Putamen (tissue), 1 donor: ENCODE measurements around the gene CDYL.
"Not testable (repeated sequence)": the region's sequence is repeated elsewhere in the genome, so short reads cannot be mapped to it uniquely, and the experiment has no call there.

Source experiments
- DNase-seq: peaks from one replicate; pipeline ENCODE4 v3.0.0-alpha.2; 2016; ENCODE audit warnings: low spot score

Gene CDYL

DNA sequence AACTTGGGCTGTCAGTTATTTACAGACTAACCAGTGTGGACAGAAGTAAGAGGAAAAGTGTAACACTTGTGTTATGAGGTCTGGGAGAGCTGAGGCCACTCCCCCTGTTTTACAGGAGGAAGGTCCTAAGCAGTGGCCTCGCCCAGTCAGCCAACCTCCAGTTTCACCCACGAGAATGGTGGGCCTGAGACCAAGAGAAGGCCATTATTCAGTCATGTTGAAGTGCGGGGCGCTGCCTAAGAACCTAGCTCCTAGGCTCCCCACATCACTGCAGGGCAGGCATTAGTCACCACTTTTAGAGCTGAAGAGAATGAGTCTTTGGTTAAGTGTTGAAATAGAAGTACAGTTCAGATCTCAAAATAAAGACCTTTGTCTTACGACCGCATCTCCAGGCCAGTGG lies 27.9 kb downstream of the CDYL start:
- no peak for DNase-seq

DNA sequence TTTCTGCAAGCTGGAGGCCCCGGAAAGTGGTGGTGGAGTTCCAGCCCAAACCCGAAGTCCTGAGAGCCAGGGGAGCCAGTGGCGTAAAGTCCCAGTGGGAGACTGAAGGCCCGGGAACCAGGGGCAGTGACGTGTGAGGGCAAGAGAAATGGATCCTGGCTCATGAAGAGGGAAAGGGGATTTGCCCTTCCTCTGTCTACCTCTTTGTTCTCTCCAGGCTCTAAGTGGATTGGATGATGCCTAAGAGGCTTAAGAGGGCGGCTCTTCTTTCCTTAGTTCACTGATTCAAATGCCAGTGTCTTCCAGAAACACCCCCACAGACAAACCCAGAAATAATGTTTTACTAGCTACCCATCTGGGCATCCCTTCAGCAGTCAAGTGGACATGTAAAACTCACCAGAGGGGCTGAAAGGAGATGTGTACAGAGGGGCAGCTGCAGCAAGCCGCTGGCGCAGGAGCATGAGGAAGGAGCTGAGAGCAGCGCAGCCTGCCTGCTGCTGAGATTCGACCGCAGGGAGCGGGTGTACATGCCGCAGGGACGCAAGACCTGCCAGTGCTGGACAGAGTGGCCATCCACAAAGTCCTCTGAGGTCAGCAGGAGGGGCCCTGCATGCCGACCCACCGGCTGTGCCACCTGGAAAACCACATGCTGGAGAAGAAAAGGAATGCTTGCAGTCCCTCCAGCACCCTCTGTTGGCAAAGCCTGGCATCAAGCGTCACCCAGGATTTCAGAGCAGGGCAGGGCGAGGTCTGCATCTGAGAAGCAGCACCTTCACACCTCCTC lies 29.5 kb downstream of the CDYL start:
- DNase-seq, result peak; percentile 34

DNA sequence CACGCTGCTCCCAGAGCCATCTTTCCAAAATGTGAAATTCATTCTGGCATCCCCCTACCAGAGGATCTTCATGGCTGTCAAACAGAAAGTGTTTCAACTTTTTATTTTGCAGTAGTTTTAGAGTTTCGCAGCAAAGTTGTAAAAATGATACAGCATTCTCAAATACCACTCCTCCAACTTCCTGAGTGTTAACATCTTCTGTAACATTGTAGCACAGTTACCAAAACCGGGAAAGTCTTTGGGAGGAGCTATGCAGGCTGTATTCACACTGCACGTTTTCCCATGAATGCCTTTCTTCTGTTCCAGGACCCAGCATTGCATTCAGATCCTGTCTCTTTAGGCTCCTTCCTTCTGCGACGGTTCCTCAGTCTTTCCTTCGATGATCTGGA lies 30.1 kb downstream of the CDYL start:
- no peak for DNase-seq

DNA sequence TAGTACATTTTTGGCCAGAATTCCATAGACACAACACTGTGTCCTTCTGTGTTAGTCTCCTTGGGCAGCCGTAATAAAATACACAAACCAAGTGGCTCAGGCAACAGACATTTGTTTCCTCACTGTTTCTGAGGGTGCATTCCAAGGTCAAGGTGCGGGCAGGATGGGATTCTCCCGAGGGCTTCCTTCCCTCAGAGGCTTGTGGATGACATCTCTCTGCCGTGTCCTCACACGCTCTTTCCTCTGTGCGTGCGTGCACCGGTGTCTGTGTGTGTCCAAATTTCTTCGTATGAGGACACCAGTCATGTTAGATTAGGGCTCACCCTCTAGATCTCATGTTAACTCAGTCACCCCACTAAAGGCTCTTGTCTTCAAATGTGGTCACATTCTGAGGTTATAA lies 30.6 kb downstream of the CDYL start:
- no peak for DNase-seq

DNA sequence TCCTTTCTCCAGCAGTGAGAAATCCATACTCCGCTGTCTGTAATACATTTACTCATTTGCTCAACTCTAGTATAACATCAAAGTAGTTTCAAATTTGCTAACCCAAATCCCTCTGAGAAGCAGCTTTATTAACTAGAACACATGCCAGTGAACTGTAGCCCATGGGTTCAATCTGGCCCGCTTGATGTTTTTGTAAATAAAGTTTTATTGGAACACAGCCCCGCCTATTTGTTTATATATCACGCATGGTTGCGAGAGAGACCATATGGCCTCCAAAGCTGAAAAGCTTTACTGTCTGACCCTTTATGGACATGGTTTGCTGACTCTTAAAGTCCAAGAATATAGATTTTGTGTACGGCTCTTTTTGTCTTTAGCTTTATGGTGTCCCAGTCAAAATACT lies 32.2 kb downstream of the CDYL start:
- no peak for DNase-seq

DNA sequence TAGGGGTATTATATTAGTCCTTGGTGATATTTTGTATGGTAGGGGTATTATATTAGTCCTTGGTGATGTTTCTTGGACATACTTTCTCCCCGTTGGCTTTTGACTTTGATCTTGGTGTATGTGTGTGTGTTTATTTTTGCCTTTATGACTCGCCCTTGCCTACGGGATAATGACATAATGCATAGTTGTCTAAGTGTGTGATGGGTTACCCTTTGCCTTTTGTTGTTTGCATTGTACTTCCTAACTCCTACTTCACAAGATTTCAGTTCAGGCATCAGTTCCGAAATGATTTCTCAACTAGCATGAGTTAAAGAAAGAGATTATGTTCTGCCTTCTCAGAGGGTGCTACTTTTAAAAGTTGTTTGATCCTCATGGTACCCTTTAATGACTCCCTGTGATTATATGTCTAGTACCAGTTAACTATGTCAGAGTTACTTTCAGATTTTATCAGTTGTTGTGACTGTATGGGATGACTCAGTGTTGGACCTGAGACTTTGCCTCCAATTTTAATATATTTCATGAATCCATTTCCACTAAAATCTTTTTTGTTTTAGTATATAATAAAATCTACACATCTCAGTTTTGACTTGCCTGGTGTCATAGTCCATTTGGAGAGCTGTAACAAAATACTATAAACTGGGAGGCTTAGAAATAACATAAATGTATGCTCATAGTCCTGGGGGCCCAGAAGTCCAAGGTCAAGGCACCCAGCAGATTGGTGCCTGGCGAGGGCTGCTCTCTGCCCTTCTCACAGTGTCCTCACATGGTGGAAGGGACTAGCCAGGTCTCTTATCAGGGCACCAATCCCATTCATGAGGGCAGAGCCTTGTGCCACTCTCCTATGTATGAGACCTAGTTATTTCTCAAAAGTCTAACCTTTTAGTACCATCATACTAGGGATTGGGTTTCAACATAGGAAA lies 34.1 kb downstream of the CDYL start:
- no peak for DNase-seq

DNA sequence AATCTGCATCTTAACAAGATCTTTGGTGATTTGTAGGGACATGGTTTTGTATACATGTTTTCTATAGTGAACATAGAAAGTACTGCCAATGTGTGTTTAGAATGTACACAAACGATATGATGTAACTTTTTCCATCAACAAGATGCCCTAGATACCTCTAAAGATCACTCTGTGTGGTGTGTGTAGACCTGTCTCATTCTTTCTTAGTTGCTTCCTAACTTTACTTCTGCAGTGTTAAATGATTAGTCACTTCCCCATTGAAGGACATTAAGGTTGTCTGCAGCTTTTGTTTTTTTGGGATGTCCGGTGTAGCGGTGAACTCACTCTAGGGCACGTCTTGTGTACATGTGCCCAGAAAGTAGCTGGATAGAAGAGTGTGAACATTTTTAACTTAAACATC lies 35.9 kb downstream of the CDYL start:
- DNase-seq, result no peak

DNA sequence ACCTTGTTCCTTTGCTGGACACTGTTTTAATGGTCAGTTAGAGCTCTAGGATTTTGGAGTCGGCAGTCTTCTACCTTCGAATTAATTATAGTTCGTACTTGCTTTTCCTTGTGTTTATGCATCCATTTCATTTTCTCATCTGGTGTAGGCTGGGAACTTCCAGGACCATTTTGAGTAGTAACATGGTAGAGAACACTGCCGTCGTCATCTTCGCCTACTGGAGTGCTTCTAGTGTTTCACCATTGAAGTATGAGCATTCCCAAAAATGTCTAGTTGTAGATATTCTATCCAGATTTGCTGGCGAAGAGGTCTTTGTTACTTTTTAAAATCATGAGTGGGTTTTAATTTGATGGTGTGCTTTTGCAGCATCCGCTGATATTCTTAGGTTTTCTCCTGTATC lies 36.9 kb downstream of the CDYL start:
- peak; percentile 36 for DNase-seq

DNA sequence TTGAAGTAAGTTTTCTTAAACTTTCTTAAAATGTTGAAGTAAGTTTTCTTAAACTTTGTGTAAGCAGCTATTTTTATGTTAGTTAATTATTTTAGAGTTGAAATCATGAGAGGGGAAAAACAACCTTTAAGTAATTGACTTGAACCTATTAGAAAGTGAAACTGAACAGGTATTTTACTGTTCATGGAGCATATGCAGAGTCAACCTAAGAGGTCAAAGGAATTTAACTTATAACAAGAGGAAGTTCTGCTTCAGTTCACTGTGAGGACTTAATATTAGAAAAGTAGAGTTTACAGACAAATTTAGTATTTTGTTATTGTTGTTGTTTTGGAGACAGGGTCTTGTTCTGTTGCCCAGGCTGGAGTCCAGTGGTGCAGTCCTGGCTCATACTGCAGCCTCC lies 38.0 kb downstream of the CDYL start:
- no peak for DNase-seq

DNA sequence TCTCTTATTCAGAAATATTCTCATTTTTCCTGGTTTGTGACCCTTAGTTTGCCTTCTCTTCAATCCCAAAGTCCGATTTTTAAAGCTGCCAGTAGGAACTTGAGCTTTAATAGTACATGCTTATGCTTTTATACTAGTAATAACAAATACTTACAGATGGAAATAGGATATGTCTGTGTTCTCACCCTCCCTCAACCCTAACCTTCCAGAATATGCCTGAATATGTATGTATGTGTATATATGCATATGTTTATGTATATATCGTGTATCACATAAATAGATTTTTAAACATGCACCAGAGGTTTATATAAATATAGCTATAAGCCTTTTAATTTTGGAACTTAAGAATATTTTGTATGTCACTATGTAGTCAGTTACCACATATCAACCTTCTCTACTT lies 38.8 kb downstream of the CDYL start:
- DNase-seq, result no peak

DNA sequence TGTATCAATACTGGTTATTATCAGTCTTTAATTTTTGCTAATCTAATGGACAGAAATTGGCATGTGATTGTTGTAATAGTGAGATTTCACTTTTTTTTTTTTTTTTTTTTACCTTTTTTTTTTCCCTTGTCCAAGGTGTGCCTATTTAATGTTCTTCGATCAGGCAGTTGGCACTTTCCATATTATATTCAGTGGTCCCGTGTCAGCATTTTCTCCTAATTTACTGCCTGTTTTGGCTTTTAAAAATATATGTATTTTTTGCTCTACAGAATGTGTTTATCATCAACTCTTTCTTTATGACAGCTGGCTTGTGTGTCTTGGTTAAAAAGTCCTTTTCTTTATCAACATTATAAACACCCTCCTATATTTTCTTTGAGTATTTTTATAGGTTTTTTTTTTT lies 39.4 kb downstream of the CDYL start:
- no peak for DNase-seq

DNA sequence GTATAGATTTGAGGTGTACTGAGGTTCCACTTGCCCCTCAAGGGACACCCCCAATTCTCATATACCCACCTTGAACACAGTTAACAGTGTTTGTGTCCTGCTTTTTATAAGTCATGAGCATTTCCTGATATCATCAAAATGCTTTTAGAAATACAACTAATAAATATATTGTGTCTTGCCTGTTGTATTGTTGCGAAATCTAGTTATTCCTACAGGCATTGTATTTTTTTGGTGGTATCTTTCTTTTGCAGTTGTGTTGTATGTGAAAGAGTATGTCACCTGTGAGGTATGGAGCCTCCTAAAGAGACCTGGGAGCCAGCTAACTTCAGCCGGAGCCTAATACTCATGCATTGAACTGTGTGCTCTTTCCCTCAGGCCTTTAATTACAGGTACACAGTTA lies 40.7 kb downstream of the CDYL start:
- DNase-seq, result no peak

DNA sequence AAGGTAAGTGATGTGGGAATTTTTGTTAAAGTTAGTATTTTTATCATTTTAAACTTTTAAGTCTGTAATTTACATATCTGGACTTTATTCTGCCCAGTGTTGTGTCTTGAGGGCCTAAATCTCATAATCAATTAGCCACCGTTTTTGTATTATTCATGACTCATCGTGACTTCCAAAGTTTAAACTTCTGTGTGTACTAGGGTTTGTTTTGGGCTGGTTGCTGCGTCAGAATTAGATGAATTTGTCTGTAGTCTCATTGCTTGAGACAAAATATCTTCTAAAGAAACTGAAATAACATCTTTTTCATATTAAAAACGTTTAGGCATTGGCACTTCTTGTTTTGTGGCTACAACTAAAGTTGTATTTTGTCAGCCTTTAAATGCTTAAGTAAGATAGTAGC lies 41.3 kb downstream of the CDYL start:
- no peak for DNase-seq

DNA sequence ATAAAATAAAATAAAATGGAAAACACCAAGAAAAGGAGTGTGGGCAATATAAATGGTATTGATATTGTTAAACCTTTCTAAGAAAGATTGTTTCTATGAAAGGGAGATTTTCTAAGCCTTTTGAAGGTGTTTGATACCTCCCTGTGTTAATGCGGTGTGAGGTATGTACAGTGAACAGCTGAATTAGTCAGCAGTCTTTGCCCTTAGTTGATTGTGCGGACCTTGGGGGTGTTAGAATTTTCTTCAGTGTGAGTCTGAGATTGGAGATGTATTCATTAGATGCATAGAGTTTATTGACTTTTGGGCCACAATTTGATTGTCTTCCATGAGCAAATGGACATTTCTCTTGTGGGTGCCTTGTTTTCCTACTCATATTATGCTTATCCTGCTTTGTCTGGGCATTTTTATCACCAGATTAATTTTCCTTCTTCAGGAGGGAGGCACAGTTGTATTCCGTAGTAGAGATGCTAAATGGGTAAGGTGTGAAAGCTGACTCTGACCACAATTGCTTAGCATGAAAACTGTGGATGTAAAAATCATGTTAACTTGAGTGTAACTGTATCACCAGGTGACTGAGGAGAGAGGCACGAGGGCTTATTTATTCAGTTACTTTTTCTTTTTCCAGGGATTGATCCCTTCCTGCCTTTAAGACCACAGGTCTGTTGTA lies 42.2 kb downstream of the CDYL start:
- no peak for DNase-seq

DNA sequence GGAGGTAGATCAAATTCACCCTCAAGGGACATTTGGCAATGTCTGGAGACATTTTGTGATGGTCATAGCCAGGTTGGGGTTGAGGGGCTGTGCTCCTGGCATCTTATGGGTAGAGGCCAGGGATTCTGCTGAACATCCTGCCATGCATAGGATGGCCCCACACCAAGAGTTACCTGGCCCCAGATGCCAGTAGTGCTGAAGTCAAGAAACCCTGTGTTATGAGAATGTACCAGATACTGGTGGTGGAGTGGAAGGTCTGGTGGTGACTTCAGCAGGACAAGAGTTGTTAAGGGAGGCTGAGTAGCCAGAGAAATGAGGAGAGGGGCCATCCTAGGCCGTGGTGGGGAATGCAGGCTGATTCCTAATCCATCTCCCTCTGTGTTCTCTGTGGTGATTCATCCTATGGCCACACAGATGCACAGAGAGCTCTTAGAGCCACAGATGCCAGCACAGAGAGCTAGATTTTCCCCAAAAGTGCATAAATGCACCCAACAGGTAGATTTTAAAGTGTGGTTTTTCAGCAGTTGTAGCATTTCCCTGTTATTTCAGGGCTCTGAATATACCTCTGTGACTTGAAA lies 43.6 kb downstream of the CDYL start:
- DNase-seq, result no peak

DNA sequence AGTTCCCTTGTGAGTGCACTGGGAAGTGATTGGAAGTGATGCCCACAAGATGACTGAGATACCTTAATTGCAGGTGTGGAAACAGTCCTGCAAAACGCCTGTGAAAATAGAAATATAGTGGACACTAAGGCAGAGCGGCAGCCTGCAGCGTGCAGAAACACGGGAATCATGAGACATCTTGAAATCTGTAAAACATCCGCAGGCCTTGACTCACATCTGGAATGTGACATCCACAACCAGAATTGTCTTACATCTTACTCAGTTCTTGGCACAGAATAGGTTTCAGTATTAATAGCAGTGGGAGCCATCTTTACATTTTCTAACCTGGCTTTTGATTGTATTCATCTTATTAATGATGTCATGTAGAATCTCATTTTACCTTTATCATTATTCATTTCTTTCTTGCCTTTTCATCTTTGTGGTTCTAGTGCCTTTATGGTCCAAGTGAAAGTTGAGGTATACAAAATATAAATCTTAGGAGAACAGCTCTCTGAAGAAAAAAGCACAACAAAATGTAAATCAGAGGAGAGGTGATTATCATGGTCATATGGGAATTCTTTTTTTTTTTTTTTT lies 44.6 kb downstream of the CDYL start:
- no peak for DNase-seq

DNA sequence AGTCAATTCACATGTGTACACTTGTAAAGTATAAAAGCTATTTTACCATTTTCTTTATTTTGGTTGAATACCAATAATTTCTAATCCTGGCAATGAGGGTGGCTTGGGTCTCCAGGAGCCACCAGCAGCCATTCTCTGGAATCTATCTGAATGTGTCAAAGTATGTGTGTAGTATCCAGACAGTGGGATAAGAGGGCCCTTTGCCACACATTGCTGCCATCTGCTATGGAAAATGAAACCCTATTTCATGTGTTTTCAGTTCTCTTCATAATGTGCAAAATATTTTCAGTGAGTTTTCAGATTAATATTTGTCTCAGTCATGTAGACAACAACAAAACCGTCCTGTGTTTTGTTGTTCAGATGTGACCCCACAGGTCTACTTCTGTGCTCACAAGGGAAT lies 46.3 kb downstream of the CDYL start:
- DNase-seq, result no peak

DNA sequence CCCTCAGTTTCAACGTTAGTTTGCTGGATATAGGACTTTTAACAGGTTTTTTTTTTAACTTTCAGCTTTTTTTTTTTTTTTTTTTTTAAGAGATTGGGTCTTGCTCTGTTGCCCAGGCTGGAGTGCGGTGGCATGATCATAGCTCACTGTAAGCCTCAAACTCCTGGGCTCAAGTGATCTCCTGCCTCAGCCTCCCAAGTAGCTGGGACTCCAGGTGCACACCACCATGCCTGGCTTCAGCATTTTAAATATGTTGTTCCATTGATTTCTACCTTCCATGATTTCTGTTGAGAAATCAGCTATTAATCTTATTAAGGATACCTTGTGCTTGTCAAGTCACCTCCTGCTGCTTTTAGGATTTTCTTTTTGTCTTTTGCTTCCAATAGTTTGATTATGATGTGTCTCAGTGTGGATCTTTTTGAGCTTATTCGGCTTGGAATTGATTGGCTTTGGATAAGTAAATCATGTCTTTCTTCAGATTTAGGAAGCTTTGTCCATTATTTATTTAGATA lies 52.0 kb downstream of the CDYL start:
- DNase-seq, result no peak

DNA sequence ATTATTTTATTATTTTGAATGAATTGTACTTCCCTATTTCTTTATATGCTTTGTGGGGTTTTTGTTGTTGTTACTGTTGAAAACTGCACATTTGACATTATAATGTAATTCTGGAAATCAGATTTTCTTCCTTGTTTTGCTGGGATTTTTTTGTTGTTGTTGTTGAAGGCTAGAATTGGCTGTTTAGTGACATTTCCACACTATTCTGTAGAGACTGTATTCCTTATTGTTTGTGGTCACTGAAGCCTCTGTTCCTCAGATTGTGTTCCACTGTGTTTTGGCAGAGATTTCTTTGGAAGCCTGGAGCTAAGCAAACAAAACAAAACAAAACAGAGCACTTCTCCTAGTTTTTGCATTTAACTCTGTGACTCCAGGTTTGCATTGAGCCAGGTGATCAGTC lies 52.9 kb downstream of the CDYL start:
- DNase-seq, result no peak

DNA sequence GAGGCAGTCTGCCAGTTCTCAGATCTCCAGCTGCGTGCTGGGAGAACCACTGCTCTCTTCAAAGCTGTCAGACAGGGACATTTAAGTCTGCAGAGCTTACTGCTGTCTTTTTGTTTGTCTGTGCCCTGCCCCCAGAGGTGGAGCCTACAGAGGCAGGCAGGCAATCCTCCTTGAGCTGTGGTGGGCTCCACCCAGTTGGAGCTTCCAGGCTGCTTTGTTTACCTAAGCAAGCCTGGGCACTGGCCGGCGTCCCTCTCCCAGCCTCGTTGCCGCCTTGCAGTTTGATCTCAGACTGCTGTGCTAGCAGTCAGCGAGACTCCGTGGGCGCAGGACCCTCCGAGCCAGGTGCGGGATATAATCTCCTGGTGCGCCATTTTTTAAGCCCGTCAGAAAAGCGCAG lies 59.3 kb downstream of the CDYL start:
- DNase-seq, result not testable (repeated sequence)

DNA sequence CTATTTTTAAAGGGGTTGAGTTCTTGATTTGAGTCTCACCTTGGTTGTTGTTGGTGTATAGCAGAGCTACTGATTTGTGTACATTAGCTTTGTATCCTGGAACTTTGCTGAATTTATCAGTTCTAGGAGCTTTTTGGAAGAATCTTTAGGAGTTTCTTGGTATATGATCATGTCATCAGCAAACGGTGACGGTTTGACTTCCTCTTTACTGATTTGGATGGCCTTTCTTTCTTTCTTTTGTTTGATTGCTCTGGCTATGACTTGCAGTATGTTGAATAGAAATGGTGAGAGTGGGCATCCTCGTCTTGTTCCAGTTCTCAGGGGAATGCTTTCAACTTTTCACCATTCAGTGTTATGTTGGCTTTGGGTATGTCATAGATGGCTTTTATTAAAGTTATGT lies 64.0 kb downstream of the CDYL start:
- DNase-seq, result no peak

DNA sequence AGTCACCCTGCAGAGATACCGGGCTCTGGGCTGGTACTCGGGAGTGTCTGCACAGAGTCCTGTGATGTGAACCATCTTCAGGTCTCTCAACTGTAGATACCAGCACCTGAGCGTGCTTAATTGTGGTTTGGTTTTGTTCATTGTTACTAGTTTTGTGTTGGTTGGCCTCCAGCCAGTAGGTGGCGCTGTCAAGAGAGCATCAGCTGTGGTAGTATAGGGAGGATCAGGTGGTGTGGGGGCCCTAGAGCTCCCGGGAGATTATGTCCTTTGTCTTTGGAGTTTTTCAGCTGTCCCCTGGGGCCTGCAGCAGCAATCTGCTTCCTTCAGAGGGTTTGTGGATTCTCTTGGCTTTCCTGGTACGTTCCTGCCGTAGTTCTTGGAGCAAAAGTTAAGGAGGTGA lies 67.9 kb downstream of the CDYL start:
- DNase-seq, result no peak
